KG1 (cell line): ENCODE results near the gene IFNB1.

Source experiments
- DNase-seq: peaks from one replicate; lab custom pipeline; 2025; lab: John Stamatoyannopoulos, UW

Gene IFNB1

GRCh38 chr9:21077781-21078180, at the start of gene IFNB1:
Gene IFNB1, minus strand, starts transcription at chr9:21077942. Its CDS starts 73 bp downstream, at chr9:21077869.
- no peak for DNase-seq

- DNase-seq, result no peak
Observed at GRCh38 chr9:21121595-21122251, 44.0 kb upstream of the IFNB1 start.

GRCh38 chr9:21121079-21121478, 43.3 kb upstream of the IFNB1 start:
- no peak for DNase-seq

DNA sequence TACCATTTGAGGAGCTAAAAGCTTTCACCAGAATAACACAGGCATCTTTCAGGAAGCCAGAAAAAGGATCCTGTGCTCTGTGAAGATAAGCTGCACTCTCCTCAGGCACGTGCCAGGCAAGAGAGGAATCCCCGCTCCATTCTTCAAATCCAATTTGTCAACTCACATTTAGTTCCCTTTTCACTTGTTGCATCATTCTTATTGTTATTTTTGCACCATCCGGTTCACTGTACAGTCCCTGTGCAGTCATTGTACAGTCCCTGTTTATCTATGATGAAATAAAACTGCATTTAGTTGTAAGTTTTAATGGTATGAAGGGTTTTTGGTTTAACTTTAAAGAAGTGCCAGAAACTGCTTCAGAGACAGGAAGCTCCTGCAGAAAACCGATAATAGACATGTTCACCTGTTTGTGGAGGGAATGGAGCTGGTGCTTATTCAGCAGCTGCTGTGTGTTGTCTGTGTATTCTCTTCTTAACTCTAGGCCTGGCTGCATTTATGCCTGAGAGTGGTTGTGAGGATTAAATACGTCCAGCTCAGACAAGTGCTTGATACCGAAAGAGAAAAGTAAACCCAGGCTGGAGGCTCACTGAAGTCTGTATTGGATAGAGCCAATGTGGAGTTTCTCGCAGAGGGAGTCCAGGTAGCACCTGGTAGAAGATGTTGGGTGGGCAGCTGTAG, 41.5 kb upstream of the IFNB1 start:
- DNase-seq, result peak; percentile 56

DNA sequence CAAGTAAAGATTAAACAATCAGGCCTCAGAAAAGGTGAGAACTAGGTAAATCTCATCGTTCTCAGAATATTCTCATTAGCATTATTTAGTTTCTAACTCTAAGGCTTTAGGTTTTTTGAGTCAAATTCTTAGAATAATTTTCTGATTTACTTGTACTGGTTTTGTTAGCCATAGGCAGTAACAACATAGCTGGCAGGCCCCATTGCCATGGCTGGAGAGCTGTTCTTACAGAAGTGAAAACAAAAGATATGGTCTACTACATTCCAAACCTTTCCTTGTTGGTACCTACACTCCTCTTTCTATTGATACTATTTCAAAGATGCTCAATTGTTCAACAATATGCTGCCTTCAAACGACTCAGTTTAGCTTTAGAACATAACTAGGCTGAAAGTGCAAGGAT, 36.6 kb upstream of the IFNB1 start:
- DNase-seq, result no peak

DNA sequence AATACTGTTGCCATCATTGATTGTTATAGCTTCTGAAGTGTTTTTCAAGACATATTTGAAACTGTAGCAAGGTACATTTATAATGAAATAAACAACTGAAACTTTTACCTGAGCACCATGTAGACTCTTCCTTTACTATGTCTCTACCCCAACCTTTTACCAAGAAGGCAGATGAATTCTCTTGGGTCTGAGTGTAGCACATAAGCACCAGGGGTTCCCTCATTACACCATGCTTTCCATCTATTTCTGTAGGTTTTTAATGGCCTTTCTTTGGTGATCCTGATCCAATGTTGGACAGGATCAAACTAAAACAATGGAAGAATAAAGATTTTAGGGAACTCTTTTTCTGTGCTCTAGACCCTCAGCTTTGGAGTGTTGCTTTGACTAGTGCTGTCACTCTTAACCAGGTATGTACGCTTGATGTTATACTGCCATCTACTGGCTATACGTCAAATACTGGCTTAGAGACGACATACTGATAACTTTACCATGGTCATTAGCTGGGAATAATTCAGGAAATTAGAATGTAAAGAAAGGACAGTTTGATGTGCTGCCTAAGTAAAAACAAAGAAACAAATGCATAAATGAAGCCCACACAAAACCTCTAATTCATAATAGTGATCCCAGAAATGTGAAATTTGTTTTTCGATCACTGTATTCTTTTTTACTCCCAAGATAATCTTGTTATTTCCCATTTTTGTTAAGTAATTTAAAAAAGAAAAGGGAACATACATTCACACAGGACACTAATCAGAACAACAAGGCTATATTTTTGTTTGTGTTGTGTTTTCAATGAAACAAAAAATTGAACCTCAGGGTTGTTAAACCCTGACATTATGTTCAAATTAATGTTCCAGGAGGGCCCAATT, 33.2 kb upstream of the IFNB1 start:
- DNase-seq, result peak; percentile 53

GRCh38 chr9:21104787-21105186, 27.0 kb upstream of the IFNB1 start:
- no peak for DNase-seq

GRCh38 chr9:21102305-21102704, 24.6 kb upstream of the IFNB1 start:
- DNase-seq, result no peak

DNA sequence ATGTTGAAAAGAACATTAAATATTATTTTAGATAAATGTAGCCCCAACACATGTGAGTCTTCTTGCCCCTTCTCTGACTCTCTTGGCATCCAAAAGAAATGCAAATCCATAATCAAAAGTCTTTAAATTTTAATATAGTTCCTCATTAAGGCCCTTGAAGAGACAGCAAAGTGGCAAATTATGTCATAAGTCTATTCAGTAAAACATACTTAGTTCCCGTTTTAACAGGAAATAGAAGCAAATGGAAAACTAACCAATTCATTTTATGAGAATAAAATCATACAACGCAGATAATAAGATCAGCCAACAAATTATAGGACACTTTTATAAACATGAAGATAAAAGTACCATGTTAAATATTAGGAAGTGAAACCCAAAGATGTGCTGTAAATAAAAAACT, 20.1 kb upstream of the IFNB1 start:
- no peak for DNase-seq

DNA sequence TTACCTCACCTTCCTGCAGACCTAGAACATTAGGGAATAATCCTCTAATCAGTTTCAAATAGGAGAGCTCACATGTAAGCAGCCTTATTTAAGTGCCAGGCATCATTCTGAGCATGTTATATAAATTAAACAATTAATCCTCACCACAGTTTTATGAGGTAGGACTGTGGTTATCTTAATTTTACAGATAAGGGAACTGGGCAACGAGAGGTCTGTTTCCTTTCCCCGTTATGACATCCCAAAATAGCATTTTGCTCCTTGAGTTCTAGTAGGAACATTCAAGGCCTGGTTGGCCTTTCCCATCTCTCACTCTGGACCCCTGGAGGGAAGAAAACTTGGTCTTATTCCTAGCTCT, 19.1 kb upstream of the IFNB1 start:
- no peak for DNase-seq

DNA sequence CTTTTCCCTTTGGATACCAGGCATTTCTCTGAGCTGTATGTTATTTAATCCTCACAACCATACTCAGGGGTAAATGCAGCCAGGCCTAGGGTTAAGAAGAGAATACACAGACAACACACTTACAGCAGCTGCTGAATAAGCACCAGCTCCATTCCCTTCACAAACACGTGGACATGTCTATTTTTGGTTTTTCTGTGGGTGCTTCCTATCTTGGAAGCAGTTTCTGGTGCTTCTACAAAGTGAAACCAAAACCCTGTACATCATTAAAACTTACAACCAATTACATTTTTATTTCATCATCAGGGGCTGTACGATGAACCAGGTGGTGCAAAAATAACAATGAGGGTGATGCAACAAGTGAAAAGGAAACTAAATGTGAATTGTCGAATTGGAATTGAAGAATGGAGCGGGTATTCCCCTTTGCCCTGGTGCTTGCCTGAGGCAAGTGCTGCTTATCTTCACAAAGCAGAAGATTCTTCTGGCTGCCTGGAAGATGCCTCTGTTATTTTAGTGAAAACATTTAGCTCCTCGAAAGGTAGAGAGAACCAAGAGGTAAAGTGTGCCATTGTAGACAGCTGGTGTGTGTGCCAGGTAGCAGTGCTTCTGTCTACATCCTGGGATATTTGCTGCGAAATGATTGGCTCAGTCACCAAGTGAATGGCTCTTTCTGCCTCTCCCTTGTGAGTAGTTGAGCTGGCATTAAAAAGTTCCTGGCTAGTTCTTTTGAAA, 18.6 kb upstream of the IFNB1 start:
- DNase-seq, result no peak

DNA sequence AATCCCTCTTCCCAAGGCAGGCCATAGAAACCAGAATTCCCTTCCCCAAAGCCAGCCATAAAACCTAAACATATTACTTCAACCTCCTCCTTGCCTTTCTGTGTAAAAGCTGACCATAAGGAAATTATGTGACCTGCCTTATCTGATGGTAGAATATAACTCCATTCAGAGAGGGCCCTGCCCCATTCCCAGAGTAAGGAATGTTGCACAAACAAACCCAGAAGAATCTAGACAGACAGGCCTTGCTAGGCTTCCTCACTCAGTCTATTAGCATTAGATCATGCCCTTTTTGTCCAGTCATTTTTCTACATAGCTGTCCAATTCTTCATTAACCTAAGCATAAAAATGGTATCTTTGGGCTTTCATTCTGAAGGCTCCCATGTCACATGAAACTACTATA, 17.8 kb upstream of the IFNB1 start:
- DNase-seq, result no peak

GRCh38 chr9:21086538-21086937, 8.8 kb upstream of the IFNB1 start:
- DNase-seq, result no peak

GRCh38 chr9:21085005-21085404, 7.3 kb upstream of the IFNB1 start:
- DNase-seq, result no peak

- DNase-seq, result no peak
Observed at GRCh38 chr9:21084242-21084850, 6.6 kb upstream of the IFNB1 start.

GRCh38 chr9:21082671-21083070, 4.9 kb upstream of the IFNB1 start:
- DNase-seq, result no peak

DNA sequence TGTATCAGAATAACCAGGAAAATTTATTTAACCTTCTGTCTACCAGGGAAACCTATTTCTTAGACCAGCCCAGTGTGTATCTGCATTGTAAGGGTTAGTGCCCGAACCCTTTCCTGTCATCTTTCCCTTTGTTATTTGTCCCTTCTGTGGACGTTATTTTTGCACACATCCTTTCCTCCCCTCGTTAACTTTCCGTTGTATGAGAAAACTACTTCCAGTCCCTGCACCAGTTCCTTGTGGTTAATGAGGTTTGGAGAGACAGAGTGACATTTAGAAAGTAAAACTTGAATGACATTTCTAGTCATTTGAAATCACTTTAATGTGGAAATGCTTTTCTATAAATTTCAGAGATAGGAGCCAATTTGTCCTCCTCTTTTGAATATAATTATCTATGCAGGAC, 4.3 kb upstream of the IFNB1 start:
- DNase-seq, result no peak

DNA sequence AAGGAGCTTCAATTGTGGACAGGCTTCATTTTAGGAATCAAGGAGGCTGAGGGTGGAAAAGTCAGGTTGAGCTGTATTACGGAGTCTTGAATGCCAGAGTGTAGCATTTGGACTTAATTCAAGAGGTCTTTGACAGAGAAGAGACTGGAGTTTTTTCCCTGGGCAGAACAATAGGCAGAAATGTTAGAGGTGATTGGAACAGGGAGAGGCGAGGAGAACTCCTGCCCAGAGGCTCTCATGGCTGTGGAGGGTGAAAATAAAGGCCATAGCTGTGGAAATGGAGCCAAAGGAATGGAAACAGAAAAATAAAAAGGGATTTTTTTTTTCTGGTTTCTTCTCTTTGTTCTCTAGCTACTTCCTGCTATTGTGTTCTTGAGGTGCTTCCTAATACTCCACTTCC, 3.7 kb upstream of the IFNB1 start:
- DNase-seq, result no peak

DNA sequence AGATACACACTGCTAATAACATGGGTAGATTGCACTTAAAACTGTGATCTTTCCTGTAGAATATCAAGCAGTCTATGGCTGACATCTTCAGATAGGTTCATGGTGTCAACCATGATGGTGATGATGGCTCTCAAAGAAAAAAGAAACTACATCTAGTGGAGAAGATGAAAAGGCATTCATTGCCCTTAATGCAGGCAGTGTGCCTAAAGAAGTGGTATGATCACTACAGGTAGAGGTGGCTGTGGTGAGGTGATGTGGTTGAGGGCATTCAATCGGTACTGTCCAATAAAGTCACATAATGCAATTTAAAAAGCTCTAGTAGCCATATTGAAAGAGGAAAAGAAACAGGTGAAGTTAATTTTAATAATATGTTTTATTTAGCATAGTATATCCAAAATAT, 3.1 kb upstream of the IFNB1 start:
- no peak for DNase-seq

GRCh38 chr9:21078702-21079101, 960 bp upstream of the IFNB1 start:
- DNase-seq, result no peak

GRCh38 chr9:21075484-21075883, 2.3 kb downstream of the IFNB1 start:
- DNase-seq, result no peak

DNA sequence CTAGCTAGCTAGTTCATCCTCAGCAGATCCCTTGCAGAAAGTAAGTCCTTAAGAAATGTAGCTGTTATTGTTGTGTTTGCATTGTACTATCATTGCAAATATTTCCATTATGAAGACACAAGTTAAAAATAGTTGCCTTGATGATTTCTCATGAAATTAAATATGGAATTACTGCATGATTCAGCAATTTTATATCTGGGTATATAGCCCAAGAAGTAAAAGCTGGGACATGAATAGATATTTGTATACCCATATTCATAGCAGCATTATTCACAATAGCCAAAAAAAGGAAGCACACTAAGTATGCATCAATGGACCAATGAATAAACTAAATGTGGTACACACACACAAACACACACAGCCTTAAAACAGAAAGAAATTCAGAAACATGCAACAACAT, 6.8 kb downstream of the IFNB1 start:
- DNase-seq, result no peak
